OCI-LY1 (cell line): Measurements from ENCODE around the gene SH3BGRL2.

Experiments used
- H2AFZ ChIP-seq: fragments of 200-600 bp; sonication (generic), shearing (Covaris generic); 2 replicates; pipeline ENCODE4 v1.6.0; 2014; ENCODE audit warnings: antibody characterized with exemption, mild to moderate bottlenecking, low read length
- H3F3A ChIP-seq: fragments of 200-600 bp; sonication (generic), shearing (Covaris generic); 2 replicates; pipeline ENCODE4 v1.6.0; 2014; ENCODE audit warnings: mild to moderate bottlenecking, antibody characterized with exemption, low read length, moderate library complexity; ENCODE audit not compliant: insufficient read depth
- H3K27ac ChIP-seq: fragments of 200-600 bp; sonication (generic); 2 replicates; pipeline ENCODE4 v1.5.1; 2014; ENCODE audit warnings: low read length, mixed run types, mild to moderate bottlenecking, low read depth; ENCODE audit not compliant: poor library complexity, severe bottlenecking
- H3K27me3 ChIP-seq: fragments of 200-600 bp; sonication (generic); 2 replicates; pipeline ENCODE4 v1.6.0; 2014; ENCODE audit warnings: antibody characterized with exemption, mild to moderate bottlenecking, low read length, moderate library complexity; ENCODE audit not compliant: insufficient read depth
- H3K36me3 ChIP-seq: fragments of 200-600 bp; sonication (generic); 2 replicates; pipeline ENCODE4 v1.6.1; 2014; ENCODE audit warnings: mild to moderate bottlenecking, antibody characterized with exemption, low read length, moderate library complexity, mixed read lengths; ENCODE audit not compliant: insufficient read depth
- H3K4me1 ChIP-seq: fragments of 200-600 bp; sonication (generic); 2 replicates; pipeline ENCODE4 v1.5.1; 2014; ENCODE audit warnings: mild to moderate bottlenecking, low read length, moderate library complexity; ENCODE audit not compliant: insufficient read depth, severe bottlenecking
- H3K4me2 ChIP-seq: fragments of 200-600 bp; sonication (generic), shearing (Covaris generic); 2 replicates; pipeline ENCODE4 v1.6.1; 2014; ENCODE audit warnings: low read length
- H3K4me3 ChIP-seq: fragments of 200-600 bp; sonication (generic); 2 replicates; pipeline ENCODE4 v1.5.1; 2014; ENCODE audit warnings: low read length, low read depth, mild to moderate bottlenecking, mixed read lengths; ENCODE audit not compliant: poor library complexity, severe bottlenecking
- H3K79me2 ChIP-seq: fragments of 200-600 bp; shearing (Covaris generic); 2 replicates; pipeline ENCODE4 v1.6.1; 2016; ENCODE audit warnings: mixed run types, low read length, mixed read lengths; ENCODE audit not compliant: insufficient read depth
- H3K9ac ChIP-seq: fragments of 200-600 bp; sonication (generic), shearing (Covaris generic); 2 replicates; pipeline ENCODE4 v1.6.1; 2014; ENCODE audit warnings: mild to moderate bottlenecking, low read length, mixed read lengths
- H3K9me2 ChIP-seq: fragments of 200-600 bp; sonication (generic), shearing (Covaris generic); 2 replicates; pipeline ENCODE4 v1.6.1; 2014; ENCODE audit warnings: low read depth, mild to moderate bottlenecking, low read length, mixed read lengths
- H3K9me3 ChIP-seq: fragments of 200-600 bp; shearing (Covaris generic); 2 replicates; pipeline ENCODE4 v1.6.1; 2014; ENCODE audit warnings: low read length, mixed read lengths
- H4K20me1 ChIP-seq: fragments of 200-600 bp; sonication (generic), shearing (Covaris generic); 2 replicates; pipeline ENCODE4 v1.6.0; 2016; ENCODE audit warnings: mild to moderate bottlenecking, low read length; ENCODE audit not compliant: insufficient read depth
- CTCF ChIP-seq: fragments of 200-600 bp; sonication (generic), shearing (Covaris generic); IDR thresholded peaks from 2 replicates; pipeline ENCODE4 v1.5.1; 2017; ENCODE audit warnings: mild to moderate bottlenecking, antibody characterized with exemption, low read length, moderate library complexity, mixed read lengths
- EZH2 ChIP-seq: fragments of 200-600 bp; sonication (generic), shearing (Covaris generic); IDR thresholded peaks from 2 replicates; pipeline ENCODE4 v1.8.0; 2017; ENCODE audit warnings: borderline replicate concordance, mixed run types, mild to moderate bottlenecking, antibody characterized with exemption, low read length, moderate library complexity, mixed read lengths

SH3BGRL2 gene

GRCh38 chr6:79635232-79635543, 4.1 kb downstream of the SH3BGRL2 start:
- no peak overlapping the region for H3K4me3 ChIP-seq
- no peaks in the 10 kb centered on the region for H3K9me2 ChIP-seq
- no peaks in the 10 kb centered on the region for H3K27me3 ChIP-seq
- H3K79me2 ChIP-seq: no peaks in the 10 kb centered on the region
- no peaks in the 10 kb centered on the region for H3F3A ChIP-seq
- H3K4me1 ChIP-seq: no peaks in the 10 kb centered on the region
- H3K9ac ChIP-seq: no peak overlapping the region
- no peaks in the 10 kb centered on the region for H3K36me3 ChIP-seq
- H3K27ac ChIP-seq: no peak overlapping the region
- H3K9me3 ChIP-seq: no peaks in the 10 kb centered on the region
- H3K4me2 ChIP-seq: no peak overlapping the region
- TF ChIP-seq EZH2 (no peak), CTCF (no peak)
- H2AFZ ChIP-seq: no peak overlapping the region
- no peaks in the 10 kb centered on the region for H4K20me1 ChIP-seq

DNA sequence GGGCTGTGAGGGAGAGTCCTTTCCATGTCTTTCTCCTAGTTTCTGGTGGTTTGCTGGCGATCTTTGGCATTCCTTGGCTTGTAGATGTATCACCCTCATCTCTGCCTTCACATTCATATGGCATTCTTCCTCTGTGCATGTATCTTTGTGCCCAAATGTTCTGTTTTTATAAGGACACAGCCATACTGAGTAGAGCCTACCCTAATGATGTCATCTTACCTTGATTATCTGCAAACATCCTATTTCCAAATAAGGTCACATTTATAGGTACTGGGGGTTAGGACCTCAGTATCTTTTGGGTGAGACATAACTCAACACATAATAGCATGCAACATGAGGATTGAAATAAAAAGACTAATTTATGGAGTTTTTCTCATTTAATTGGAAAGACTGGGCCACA, 5.5 kb downstream of the SH3BGRL2 start:
- H3K4me2 ChIP-seq: no peak overlapping the region

GRCh38 chr6:79640146-79641111, 9.3 kb downstream of the SH3BGRL2 start:
- no peaks in the 10 kb centered on the region for H3K9me3 ChIP-seq

More for the DNA sequence above, 5.5 kb downstream of the SH3BGRL2 start:
- Histone ChIP-seq H3K4me3 (no peak overlapping the region), H3F3A (no peaks in the 10 kb centered on the region), H3K36me3 (no peaks in the 10 kb centered on the region), H3K9me3 (no peaks in the 10 kb centered on the region), H4K20me1 (no peaks in the 10 kb centered on the region), H3K27ac (no peak overlapping the region), H3K9ac (no peak overlapping the region), H2AFZ (no peak overlapping the region), H3K9me2 (no peaks in the 10 kb centered on the region), H3K79me2 (no peaks in the 10 kb centered on the region), H3K4me1 (no peaks in the 10 kb centered on the region), H3K27me3 (0 out of 2 replicates have a peak, but pooled peaks cover 4% of the 10 kb centered on the region)
- TF ChIP-seq EZH2 (no peak), CTCF (no peak)

More at GRCh38 chr6:79640146-79641111, 9.3 kb downstream of the SH3BGRL2 start:
- H3F3A ChIP-seq: no peaks in the 10 kb centered on the region
- H2AFZ ChIP-seq: no peak overlapping the region
- H3K9ac ChIP-seq: no peak overlapping the region
- 0 out of 2 replicates have a peak, but pooled peaks cover 4% of the 10 kb centered on the region for H3K27me3 ChIP-seq
- no peak overlapping the region for H3K27ac ChIP-seq
- H3K36me3 ChIP-seq: no peaks in the 10 kb centered on the region
- no peaks in the 10 kb centered on the region for H3K9me2 ChIP-seq
- H4K20me1 ChIP-seq: no peaks in the 10 kb centered on the region
- no peak overlapping the region for H3K4me2 ChIP-seq
- H3K4me1 ChIP-seq: no peaks in the 10 kb centered on the region
- TF ChIP-seq CTCF: no peak
- no peak for TF ChIP-seq EZH2
- H3K79me2 ChIP-seq: no peaks in the 10 kb centered on the region
- H3K4me3 ChIP-seq: no peak overlapping the region
